Measurements from ENCODE around the gene WDR74.
A peak's percentile ranks its signal among the peaks of the same experiment; 100 is the strongest.

WDR74 gene

DNA sequence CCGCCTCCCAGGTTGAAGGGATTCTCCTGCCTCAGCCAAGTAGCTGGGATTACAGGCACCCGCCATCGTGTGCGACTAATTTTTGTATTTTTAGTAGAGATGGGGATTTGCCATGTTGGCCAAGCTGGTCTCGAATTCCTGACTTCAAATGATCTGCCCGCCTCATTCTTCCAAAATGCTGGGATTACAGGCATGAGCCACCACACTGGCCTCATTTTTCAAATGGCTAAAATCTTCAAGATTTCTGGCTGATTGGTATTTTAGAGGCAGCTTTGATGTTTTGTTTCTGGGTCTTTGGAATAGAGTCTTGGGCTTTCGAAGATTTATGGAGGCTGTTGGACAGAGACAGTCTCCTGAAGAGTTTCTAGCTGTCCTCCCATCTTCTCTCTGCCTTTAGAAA lies 35.5 kb upstream of the WDR74 start:
- peak overlapping the region; percentile 92 for H3K27ac ChIP-seq

DNA sequence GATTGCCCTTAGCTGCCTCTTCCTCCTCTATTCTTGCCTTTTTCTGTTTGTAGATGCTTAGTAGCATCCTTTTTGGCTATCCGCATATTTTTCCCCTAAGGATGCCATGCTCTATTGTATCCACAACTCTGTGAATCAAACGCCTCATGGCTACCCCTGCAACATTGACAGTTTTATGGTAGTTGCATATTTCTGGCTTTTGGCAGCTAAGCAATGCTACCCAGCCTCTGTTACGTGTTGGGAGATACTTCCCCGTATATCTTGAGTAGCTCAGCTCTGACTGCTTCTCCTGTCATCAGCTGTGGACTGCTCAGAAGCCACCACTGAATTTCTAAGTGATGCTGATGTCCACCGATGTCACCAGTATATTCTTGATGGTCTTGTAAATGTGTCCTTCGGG lies 26.2 kb upstream of the WDR74 start:
- H3K27ac ChIP-seq = no peak overlapping the region
- TF ChIP-seq, protein P1, sequence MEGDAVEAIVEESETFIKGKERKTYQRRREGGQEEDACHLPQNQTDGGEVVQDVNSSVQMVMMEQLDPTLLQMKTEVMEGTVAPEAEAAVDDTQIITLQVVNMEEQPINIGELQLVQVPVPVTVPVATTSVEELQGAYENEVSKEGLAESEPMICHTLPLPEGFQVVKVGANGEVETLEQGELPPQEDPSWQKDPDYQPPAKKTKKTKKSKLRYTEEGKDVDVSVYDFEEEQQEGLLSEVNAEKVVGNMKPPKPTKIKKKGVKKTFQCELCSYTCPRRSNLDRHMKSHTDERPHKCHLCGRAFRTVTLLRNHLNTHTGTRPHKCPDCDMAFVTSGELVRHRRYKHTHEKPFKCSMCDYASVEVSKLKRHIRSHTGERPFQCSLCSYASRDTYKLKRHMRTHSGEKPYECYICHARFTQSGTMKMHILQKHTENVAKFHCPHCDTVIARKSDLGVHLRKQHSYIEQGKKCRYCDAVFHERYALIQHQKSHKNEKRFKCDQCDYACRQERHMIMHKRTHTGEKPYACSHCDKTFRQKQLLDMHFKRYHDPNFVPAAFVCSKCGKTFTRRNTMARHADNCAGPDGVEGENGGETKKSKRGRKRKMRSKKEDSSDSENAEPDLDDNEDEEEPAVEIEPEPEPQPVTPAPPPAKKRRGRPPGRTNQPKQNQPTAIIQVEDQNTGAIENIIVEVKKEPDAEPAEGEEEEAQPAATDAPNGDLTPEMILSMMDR (conservative IDR thresholded peaks at IDR 0.05) = no peak

More for the DNA sequence above, 35.5 kb upstream of the WDR74 start:
- TF ChIP-seq, protein P1 (conservative IDR thresholded peaks at IDR 0.05) = no peak

DNA sequence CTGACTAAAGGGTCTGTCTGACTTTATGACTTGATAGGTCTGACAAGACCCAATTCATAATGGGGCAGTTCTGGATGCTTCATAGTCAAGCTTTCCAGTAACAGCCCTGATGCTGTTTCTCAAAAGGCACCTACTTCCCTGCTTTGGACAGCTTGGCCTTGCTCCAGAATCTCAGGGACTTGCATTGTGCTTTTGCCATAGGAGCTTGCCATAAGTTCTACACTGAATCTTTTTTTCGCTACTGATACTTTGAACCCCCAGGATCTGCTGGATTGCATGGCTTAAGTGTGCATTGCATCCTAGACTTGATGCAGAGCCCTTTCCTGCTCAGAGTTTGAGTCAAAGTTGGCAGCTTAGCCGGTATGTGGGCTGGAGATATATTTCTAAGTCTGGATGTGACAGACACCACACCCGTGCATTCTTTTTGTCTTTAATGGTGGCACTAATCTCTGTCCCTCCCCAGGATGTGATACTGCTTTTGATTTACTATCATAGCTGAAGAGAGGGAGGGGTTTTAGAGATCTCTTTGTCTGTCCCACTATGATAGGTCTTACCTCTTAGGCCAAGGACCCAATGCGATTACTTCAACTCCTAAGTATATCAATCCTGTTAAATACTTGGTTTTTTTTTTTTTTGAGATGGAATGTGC lies 24.4 kb upstream of the WDR74 start:
- TF ChIP-seq, protein P1 (conservative IDR thresholded peaks at IDR 0.05) = no peak
- H3K27ac ChIP-seq = peak overlapping the region; percentile 96

DNA sequence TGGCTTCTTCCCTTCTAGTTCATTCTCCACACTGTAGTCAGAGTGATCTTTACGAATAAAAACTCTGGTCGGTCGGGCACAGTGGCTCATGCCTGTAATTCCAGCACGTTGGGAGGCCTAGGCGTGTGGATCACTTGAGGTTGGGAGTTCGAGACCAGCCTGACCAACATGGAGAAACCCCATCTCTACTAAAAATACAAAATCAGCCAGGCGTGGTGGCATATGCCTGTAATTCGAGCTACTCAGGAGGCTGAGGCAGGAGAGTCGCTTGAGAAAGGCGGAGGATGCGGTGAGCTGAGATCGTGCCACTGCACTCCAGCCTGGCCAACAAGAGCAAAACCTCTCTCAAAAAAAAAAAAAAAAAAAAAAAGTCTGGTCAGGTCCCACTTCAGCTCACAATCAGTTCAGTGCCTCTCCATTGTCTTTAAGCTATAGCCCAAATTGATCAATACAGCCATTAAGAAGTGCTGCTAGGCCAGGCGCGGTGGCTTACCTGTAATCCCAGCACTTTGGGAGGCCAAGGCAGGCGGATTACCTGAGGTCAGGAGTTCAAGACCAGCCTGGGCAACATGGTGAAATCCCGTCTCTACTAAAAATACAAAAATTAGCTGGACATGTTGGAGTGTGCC lies 22.3 kb upstream of the WDR74 start:
- H3K27ac ChIP-seq = peak overlapping the region; percentile 96

DNA sequence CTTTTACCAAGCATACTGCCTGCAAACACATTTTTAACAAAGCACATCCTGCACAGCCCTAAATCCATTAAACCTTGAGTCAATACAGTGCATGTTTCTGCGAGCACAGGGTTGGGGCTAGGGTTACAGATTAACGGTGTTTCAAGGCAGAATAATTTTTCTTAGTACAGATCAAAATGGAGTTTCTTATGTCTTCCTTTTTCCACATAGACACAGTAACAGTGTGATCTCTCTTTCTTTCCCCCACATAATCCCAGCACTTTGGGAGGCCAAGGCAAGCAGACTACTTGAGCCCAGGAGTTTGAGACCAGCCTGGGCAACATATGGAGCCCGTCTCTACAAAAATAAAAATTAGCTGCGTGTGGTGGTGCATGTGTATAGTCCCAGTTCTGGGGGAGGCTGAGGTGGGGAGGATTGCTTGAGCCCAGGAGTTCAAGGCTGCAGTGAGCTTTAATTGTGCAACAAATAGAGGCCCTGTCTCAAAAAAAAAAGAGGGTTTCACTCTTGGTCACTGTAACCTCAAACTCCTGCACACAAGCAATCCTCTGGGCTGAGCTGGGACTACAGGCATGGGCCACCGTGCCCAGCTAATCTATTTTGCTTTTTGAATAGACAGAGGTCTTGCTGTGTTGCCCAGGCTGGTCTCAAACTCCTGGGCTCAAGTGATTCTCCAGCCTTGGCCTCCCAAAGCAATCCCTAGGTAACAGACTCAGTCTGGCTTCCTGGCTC lies 21.6 kb upstream of the WDR74 start:
- peak overlapping the region; percentile 96 for H3K27ac ChIP-seq

DNA sequence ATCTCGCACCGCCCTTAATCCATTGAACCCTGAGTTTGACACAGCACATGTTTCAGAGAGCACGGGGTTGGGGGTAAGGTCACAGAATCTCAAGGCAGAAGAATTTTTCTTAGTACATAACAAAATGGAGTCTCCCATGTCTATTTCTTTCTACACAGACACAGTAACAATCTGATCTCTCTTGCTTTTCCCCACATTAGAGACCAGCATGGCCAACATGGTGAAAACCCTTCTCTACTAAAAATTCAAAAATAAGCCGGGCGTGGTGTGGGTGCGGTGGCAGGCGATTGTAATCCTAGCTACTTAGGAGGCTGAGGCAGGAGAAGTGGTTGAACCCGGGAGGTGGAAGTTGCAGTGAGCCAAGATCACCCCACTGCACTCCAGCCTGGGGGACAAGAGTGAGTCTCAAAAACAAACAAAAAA lies 19.9 kb upstream of the WDR74 start:
- H3K27ac ChIP-seq = peak overlapping the region; percentile 96

More for the DNA sequence above, 21.6 kb upstream of the WDR74 start:
- TF ChIP-seq, protein P1 (conservative IDR thresholded peaks at IDR 0.05) = no peak

DNA sequence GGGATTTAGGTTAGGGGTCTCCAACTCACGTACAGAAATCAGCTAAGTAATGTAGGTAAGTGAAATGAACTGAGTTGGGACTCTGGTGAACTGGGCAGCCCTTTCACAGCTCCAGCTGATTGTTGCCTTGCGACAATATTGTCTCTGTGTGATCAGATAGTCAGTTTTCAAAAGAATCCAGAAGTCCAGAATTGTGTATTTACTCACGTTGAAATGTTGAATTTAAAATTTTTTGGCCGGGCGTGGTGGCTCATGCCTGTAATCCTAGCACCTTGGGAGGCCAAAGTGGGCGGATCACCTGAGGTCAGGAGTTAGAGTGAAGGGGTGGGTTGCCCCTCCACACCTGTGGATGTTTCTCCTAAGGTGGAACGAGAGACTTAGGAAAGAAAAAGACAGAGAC lies 18.8 kb upstream of the WDR74 start:
- TF ChIP-seq, protein P1 (conservative IDR thresholded peaks at IDR 0.05) = no peak
- H3K27ac ChIP-seq = peak overlapping the region; percentile 96

DNA sequence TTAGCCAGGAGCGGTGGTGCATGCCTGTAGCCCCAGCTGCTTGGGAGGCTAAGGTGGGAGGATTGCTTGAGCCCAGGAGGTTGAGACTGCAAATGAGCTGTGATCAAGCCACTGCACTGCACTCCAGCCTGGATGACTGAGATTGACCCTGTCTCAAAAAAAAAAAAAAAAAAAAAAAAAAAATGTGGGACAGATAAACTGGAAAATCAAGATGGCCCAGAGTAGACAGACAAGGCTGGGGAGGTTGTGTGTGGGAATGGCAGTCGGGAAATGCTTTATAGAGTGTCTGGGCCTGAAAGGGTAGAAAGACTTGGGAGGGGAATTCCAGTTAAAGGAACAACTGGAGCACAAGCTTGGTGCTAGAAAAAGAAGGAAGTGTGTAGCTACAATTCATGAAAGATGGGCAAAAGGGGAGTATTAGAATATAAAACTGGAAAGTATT lies 18.2 kb upstream of the WDR74 start:
- TF ChIP-seq, protein P1 (conservative IDR thresholded peaks at IDR 0.05) = no peak
- peak overlapping the region; percentile 96 for H3K27ac ChIP-seq
